GM18505 (cell line): Measurements from ENCODE around the gene KMT2C.
"Not testable (repeated sequence)": the region's sequence is repeated elsewhere in the genome, so short reads cannot be mapped to it uniquely, and the experiment has no call there.

Source experiments
- ATAC-seq: cut with Tn5 transposase; IDR thresholded peaks from one replicate; pipeline ENCODE4 v1.9.1; 2021; ENCODE audit not compliant: unreplicated experiment
- POLR2A ChIP-seq: IDR thresholded peaks from 4 replicates; pipeline ENCODE4 v1.6.1; 2011; ENCODE audit warnings: borderline replicate concordance; ENCODE audit not compliant: insufficient read depth, insufficient read length; ENCODE audit errors: extremely low read depth

Gene KMT2C

DNA sequence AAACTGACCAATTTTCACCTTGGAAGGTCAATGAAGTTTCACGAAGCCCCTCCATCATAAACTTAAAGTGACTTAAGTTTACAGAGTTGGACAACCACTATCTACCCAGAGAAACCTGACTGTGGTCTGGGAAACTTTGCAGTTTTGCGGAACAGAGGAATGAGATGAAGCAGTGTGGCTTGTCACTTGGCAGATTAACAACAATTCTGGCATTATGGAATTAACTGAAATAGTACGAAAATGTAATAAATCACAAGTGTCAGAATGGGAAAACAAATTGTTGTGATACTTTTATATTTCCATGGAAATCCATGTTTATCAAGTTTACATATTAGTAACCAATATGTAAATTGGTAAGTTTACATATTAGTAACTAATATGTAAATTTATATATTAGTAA, 4.9 kb downstream of the KMT2C start:
- TF ChIP-seq POLR2A, result no peak
- ATAC-seq, result no peak

DNA sequence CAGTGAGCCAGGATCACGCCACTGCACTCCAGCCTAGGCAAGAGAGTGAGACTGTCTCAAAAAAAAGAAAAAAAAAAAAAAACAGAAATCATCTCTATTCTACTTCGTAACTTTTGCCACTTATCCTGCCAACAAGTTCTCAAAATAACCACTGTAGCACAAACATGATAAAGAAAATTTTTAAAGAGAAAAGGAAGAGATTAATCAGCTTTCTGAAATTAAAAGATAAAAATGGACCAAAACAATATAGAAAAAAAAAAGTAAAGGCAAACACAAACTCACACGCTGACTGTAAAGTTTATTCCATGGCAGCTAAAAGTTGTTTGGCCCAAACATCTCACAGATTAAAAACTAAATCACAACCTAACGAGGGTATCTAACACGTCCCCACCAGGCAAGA, 5.7 kb downstream of the KMT2C start:
- not testable (repeated sequence) for ATAC-seq

DNA sequence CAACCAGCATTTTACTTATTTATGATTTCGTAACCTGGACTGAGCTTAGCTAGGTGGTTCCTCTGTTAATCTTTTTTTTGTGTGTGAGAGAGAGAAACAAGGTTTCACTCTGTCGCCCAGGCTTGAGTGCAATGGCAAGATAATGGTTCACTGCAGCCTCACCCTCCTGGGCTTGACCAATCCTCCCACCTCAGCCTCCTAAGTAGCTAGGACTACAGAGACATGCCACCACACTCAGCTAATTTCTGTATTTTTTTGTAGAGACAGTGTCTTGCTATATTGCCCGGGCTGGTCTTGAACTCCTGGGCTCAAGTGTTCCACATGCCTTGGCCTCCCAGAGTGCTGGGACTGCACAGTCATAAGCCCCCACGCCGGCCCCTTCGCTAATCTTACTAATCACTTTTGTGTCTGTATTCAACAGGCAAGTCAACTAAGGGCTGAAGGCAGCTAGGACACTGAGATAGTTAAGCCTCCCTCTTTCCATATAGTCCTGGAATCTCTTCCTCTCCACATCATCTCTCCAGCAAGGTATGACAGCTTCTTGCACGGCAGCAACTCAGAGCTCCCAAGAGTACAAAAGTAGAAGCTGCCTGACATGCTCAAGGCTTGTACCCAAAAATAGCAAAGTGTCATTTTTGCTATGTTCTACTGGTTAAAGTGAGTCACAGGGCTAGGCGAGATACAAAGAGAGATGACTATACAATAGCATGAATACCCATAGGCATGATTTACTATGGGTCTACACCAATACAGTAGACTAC, 11.3 kb downstream of the KMT2C start:
- no peak for ATAC-seq

DNA sequence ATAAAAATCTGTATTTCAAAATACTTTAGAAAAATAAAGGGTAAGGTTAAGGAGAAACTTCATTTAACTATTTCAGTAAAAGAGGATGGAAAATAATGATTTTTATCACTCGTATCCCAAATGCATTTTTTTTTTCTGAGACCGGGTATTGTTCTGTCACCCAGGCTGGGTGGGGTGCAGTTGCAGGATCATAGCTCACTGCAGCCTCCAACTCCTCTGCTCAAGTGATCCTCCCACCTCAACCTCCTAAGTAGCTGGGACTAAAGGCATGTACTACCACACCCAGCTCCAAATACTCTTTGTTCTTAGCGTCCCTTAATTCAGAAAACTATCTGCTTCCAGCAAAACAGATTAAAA, 11.8 kb downstream of the KMT2C start:
- no peak for ATAC-seq
- TF ChIP-seq POLR2A, result no peak

More for the DNA sequence above, 11.3 kb downstream of the KMT2C start:
- TF ChIP-seq POLR2A, result no peak

DNA sequence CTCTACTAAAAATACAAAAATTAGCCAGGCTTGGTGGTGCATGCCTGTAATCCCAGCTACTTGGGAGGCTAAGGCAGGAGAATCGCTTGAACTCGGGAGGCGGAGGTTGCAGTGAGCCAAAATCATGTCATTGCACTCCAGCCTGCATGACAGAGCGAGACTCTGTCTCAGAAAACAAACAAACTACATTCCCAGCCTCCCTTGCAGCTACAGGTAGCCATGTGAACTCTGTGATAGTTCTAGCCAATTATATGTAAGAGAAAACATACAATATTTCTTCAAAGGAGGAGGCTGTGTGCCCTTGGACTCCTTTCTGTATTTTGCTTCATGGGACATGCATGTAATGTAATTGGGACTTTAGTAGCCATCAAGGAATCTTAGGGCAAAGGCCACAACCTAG, 12.6 kb downstream of the KMT2C start:
- ATAC-seq, result not testable (repeated sequence)

DNA sequence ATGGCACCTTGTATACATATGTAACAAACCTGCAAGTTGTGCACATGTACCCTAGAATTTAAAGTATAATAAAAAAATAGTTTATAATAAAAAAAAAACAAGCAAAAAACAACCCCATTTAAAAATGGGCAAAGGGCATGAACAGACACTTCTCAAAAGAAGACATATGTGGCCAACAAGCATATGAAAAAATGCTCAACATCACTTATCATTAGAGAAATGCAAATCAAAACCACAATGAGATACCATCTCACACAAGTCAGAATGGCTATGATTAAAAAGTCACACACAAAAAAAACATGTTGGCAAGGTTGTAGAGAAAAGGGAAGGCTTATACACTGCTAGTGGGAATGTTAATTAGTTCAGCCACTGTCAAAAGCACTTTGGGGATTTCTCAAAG, 14.9 kb downstream of the KMT2C start:
- ATAC-seq, result not testable (repeated sequence)

DNA sequence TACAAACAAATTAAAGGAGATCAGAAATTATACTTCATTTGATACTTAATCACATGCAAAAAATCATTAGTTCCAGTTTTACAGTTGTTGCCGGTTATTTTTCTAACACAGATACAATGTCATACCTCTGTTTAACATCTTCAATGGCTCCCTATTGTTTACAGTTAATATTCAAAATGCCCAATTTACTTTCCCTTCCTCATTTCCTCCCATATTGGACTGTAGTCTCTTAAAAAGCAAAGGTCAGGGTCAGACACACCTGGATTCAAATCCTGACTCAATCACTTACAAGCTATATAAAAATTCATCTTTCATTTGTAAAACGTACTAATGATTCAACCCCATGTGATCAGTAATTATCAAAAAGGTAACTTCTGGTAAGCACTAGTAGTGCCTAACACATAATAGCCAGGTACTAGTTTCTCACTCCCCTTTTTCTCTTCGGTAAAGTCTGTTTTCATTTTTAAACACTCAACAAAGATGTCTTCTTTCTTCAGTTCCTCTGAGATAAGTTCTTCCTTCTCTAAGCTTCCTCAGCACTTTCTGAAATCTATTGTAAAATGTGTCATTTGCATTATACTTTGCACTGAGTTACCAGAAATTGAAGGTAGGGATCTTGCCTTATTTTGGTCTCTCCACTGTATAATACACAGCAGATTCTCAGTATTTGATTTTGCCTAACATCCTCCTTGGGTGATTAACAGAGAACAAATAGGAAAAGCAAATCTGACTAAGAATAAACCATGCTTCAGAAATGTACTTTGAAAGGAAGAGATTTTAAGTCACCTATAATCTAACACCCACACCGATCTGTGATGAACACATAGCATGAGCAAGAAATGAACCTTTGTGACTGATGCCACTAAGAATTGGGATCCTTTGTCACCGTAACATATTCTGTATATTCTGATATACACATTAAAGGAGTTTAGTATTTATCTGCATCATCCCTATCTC, 16.1 kb downstream of the KMT2C start:
- no peak for TF ChIP-seq POLR2A
- no peak for ATAC-seq

DNA sequence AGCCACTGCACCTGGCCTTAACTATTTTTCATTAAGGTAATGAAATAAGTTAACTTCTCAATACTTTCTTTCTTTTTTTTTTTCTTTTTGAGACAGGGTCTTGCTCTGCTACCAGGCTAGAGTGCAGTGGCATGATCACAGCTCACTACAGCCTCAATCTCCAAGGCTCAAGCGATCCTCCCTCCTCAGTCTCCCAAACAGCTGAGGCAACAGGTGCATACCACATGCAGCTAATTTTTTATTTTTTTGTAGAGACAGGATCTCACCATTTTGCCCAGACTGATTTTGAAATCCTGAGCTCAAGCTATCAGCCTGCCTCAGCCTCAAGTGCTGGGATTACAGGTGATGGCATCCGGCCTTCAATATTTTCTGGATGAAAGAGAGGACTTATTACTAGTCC, 21.0 kb downstream of the KMT2C start:
- no peak for TF ChIP-seq POLR2A
- ATAC-seq, result no peak

DNA sequence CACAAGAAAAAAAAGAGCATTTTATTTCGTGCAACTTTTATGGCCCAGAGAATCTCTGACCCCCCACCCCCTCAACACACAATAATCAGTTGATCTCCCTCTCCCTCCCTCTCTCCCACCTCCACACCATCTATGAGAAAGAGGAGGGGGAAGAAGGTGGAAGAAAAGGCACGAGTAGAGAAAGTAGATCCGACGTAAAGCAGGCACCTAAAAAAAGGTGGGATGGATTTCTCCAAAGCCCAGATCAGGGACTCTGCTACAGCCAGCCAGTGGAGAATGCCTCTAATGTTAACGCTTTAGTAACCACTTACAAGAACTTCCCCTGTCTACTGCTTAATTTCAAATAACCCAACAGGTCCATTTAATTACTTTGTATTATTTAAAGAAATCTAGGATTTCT, 24.4 kb downstream of the KMT2C start:
- ATAC-seq, result no peak
- TF ChIP-seq POLR2A, result no peak

DNA sequence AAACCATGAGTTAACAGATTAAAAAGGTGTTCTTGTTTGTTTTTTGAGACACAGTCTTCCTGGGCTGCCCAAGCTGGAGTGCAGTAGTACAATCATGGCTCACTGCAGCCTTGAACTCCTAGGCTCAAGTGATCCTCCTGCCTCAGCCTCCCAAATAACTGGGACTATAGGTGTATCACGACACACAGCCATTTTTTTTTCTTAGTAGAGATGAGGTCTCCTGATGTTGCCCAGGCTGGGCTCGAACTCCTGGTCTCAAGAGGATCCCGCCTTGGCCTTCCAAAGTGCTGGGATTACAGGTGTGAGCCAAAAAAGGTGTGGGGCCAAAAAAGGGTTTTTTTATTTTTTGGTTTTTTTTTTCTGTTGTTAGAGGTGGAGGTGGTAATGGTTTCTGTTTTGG, 29.3 kb downstream of the KMT2C start:
- no peak for TF ChIP-seq POLR2A
- ATAC-seq, result no peak

DNA sequence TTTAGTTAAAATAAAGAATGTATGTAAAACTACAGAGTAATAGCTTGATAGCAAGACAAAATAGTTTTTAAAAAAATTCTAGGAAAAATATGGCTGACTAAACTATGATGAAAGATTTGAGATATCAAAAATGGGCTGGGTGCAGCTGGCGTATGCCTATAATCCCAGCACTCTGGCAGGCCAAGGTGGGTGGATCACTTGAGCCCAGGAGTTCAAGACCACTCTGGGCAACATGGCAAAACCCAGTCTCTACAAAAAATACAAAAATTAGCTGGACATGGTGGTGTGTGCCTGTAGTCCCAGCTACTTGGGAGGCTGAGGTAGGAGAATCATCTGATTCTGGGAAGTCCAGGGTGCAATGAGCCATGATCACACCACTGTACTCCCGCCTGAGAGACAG, 29.8 kb downstream of the KMT2C start:
- not testable (repeated sequence) for ATAC-seq

DNA sequence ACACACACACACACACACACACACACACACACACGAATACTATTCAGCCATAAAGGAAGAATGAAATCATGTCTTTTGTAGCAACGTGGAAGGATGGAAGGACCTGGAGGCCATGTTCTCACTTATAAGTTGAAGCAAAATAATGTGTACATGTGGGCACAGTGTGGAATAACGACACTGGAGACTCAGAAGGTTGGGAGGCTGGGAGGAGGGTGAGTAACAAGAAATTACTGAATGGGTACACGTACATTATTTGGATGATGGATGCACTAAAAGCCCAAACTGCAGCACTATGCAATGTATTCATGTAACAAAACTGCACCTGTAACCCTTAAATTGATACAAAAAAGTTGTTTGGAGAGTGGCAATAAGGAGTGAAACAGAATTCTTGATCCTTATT, 32.1 kb downstream of the KMT2C start:
- ATAC-seq, result no peak
- no peak for TF ChIP-seq POLR2A

DNA sequence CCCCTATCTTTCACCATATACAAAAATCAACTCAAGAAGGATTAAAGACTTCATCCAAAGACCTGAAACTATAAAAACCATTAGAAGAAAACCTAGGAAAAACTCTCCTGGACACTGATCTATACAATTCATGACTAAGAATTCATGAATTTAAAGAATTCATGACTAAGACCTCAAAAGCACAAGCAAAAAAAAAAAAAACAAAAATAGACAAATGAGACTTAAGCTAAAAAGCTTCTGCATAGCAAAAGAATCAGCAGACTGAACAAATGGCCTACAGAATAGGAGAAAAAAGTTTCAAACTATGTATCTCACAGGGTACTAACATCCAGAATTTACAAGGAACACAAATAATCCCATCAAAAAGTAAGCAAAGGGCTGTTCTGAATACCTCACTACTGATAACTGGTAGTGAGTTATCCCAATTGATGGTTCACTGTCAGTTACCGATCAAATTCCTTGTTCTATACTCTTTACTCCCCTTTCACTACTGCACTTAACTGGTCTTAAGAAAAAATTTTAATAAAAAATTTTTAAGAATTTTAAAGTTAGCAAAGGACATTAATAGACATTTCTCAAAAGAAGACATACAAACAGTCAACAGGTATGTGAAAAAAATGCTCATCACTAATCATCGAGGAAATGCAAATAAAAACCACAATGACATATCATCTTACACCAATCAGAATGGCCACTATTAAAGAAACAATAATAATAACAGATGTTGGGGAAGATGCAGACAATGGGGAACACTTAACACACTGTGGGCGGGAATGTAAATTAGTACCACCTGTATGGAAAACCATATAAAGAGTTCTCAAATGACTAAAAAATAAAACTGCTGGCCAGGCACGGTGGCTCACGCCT, 33.2 kb downstream of the KMT2C start:
- TF ChIP-seq POLR2A, result no peak
- ATAC-seq, result no peak

DNA sequence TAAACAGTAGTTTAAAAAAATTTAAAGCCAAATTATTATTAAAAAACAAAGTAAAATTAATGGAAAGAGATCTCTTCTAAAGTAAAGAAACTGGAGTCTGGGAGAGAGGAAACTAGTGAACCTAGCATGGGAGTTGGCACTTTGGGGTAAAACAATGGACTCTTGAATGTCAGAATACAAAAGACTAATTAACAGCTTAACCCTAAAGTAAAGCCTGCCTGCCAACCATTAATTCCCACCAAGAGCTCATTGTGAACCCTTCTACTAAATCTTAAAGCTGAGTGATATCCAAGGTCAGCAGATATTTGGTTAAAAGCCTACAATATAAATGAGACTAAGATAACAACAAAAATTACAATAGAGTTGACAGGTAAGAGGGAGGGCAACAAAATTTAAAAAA, 36.5 kb downstream of the KMT2C start:
- TF ChIP-seq POLR2A, result no peak
- no peak for ATAC-seq
